GM10266 (cell line): ENCODE results near the gene AHCYL2.

Experiments
- DNase-seq: peaks from one replicate; pipeline ENCODE4 v3.0.0; 2012; ENCODE audit errors: extremely low spot score
- TF ChIP-seq, protein P1 (sequence below): IDR thresholded peaks from 2 replicates; pipeline ENCODE4 v1.5.1; 2012; ENCODE audit warnings: mild to moderate bottlenecking, low read depth; ENCODE audit not compliant: control insufficient read depth, insufficient read depth; ENCODE audit errors: missing control alignments

The AHCYL2 gene

DNA sequence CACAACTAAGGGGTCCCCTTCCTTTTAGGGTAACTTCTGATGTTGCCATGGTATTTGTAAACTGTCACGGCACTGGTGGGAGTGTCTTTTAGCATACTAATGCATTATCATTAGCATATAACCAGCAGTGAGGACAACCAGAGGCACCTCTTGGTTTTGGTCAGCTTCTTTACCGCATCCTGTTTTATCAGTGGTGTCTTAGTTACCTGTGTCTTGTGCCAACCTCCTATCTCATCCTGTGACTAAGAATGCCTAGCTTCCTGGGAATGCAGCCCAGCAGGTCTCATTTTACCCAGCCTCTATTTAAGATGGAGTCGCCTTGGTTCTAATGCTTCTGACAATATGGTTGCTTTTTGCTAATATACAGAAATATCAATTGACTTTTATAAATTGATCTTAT is 54.9 kb downstream of the AHCYL2 start:
- no peak for DNase-seq
- TF ChIP-seq, protein P1, sequence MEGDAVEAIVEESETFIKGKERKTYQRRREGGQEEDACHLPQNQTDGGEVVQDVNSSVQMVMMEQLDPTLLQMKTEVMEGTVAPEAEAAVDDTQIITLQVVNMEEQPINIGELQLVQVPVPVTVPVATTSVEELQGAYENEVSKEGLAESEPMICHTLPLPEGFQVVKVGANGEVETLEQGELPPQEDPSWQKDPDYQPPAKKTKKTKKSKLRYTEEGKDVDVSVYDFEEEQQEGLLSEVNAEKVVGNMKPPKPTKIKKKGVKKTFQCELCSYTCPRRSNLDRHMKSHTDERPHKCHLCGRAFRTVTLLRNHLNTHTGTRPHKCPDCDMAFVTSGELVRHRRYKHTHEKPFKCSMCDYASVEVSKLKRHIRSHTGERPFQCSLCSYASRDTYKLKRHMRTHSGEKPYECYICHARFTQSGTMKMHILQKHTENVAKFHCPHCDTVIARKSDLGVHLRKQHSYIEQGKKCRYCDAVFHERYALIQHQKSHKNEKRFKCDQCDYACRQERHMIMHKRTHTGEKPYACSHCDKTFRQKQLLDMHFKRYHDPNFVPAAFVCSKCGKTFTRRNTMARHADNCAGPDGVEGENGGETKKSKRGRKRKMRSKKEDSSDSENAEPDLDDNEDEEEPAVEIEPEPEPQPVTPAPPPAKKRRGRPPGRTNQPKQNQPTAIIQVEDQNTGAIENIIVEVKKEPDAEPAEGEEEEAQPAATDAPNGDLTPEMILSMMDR = no peak

DNA sequence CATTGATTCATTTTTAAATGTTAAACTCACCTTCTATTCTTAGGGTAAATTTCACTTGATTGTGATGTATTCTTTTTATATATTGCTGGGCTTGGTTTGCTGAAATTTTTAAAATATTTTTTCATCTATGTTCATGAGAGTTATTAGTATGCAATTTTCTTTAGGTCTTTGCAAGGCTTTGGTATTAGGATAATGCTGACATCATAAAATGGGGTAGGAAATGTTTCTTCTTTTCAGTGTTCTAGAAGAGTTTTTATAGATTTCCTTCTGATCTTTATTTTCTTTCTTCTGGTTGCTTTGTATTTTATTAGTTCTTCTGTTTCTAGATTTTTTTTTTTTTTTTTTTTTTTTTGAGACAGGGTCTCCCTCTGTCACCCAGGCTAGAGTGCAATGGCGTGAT is 56.3 kb downstream of the AHCYL2 start:
- TF ChIP-seq, protein P1 = no peak
- DNase-seq = no peak

DNA sequence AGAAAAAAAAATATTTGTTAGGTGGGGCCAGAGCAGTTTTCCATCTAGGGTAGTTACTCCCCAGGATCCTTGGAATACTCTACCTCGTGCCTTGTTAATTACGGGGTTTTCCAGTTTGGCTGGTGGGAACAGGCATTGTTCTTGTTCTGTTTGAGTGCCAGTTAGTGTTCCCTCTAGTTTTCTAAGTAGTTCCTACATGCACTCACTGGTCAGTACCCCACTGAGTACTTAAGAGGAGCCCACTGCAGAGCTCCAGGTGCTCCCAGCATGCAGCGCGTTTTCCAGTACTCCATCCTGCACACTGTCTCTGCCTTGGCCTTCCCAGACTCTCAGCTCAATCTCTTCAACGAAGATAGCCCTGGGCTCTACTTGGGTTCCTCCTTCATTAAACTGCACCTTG is 58.0 kb downstream of the AHCYL2 start:
- DNase-seq = no peak
- TF ChIP-seq, protein P1 = no peak

DNA sequence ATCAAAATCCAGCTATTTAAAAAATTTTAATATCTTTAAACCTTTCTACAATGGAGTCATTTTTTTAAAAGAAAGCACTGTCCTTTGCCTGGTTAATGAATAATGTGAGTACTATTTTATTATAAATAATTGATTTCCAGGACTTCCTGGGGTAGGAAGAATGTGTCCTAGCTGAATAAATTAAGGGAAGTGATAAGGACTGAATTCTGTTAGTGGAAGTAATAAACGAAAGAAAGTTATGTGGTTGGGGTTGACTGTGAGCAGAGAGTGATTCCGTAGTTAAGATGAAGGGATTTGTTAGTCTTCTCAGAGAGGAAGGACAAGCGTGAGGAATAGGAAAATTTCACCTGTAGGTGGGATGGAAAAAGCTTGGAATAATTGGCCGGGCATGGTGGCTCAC is 59.1 kb downstream of the AHCYL2 start:
- DNase-seq = no peak
- TF ChIP-seq, protein P1 = no peak

DNA sequence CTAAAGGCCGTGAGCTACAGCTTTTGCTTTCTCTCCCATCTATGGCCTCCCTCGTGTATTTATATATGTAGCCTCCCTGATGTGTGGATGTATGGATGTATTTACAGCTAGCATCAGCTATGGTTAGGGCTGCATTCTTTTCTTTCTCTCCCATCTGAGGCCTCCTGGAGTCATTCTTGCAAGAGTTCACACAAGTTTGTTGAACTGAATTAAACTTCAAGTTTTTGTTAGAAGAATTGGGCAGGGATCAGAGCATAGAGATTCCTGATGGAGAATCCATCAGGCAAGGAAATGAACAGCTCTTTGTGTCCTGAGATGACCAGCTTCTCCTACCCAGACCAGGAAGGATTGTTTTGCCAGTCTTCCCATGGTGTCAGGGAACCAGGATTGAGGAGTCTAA is 60.3 kb downstream of the AHCYL2 start:
- TF ChIP-seq, protein P1 = no peak
- no peak for DNase-seq

DNA sequence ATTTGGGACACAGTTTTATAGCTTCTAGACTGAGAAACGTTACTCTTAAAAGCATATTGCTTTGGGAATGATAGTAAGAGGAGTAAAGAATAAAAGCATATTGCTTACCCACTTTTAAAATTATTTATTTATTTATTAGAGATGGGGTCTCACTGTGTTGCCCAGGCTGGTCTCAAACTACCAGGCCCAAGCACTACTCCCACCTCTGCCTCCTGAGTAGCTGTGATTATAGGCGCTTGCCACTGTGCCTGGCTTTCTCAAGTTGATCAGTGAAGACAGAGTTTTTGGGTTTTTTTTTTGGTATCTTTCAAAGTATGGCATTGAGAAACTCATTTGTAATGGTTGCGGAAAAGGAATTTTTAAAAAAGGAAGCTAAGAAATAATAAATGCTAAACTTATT is 68.0 kb downstream of the AHCYL2 start:
- TF ChIP-seq, protein P1 = no peak
- no peak for DNase-seq

DNA sequence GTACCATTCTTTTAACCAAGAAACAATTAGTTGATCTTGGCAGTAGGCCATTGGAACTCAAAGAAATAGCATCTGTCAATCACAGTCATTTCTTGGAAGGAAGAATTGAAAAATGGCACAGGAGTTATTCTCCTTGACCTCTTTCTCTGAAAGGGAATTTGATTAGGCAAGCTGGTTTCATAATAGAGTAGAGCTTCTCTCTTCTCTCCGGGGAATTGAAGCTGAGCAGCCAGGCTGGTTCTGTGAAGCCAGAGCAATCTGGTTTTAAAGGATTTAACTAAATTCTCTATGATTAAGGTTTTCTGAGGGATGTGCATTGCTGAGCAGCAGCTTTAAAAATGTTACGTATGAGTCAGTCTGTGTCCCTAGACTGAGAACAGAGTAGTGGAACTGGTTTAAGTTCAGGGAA is 70.2 kb downstream of the AHCYL2 start:
- DNase-seq = no peak
- TF ChIP-seq, protein P1 = no peak
